H4 (cell line): ENCODE measurements around the gene SMIM27. TPM values are rescaled to one million over a fixed set of nuclear protein-coding genes. Genes with fewer than 3 reads are reported as not detected.

Experiments used
- DNase-seq: peaks from one replicate; pipeline ENCODE4 v3.0.0-alpha.2; 2015; ENCODE audit warnings: low spot score
- total RNA-seq: library from RNA; depleted of rRNA; stranded (reverse); fragments of >200 nt; shearing (Covaris generic); gene quantifications from 2 replicates; pipeline ENCODE4 v1.2.3, GENCODE V29; 2014

Gene SMIM27
- total RNA-seq, 1 experiment from 2014 or later, result 7.3 TPM

GRCh38 chr9:32554591-32554990, 2.5 kb downstream of the SMIM27 start:
- DNase-seq, result no peak

GRCh38 chr9:32558408-32558934, 6.3 kb downstream of the SMIM27 start:
- no peak for DNase-seq

GRCh38 chr9:32565967-32566366, 13.8 kb downstream of the SMIM27 start:
- no peak for DNase-seq

- no peak for DNase-seq
Observed at GRCh38 chr9:32566770-32567169, 14.6 kb downstream of the SMIM27 start.

- no peak for DNase-seq
Observed at GRCh38 chr9:32570262-32570661, 18.1 kb downstream of the SMIM27 start.

- DNase-seq, result peak; percentile 61
Observed at GRCh38 chr9:32571969-32572899, 20.1 kb downstream of the SMIM27 start.

GRCh38 chr9:32572900-32573523, 20.9 kb downstream of the SMIM27 start, which contains the start of gene NDUFB6:
Gene NDUFB6 (minus strand): TSS chr9:32573159. CDS start chr9:32573060, 99 bp downstream.
- peak; percentile 82 for DNase-seq

GRCh38 chr9:32573821-32574220, 21.7 kb downstream of the SMIM27 start:
- no peak for DNase-seq

- no peak for DNase-seq
Observed at GRCh38 chr9:32574858-32575257, 22.7 kb downstream of the SMIM27 start.

GRCh38 chr9:32577316-32577715, 25.2 kb downstream of the SMIM27 start:
- no peak for DNase-seq

- no peak for DNase-seq
Observed at GRCh38 chr9:32578976-32579375, 26.8 kb downstream of the SMIM27 start.

- DNase-seq, result no peak
Observed at GRCh38 chr9:32579706-32580331, 27.7 kb downstream of the SMIM27 start.

GRCh38 chr9:32580631-32581300, 28.6 kb downstream of the SMIM27 start:
- DNase-seq, result no peak

GRCh38 chr9:32581512-32582143, 29.5 kb downstream of the SMIM27 start:
- peak; percentile 37 for DNase-seq

- DNase-seq, result no peak
Observed at GRCh38 chr9:32584784-32585183, 32.7 kb downstream of the SMIM27 start.

GRCh38 chr9:32587901-32588300, 35.8 kb downstream of the SMIM27 start:
- no peak for DNase-seq

- peak; percentile 28 for DNase-seq
Observed at GRCh38 chr9:32589083-32589723, 37.1 kb downstream of the SMIM27 start.

- DNase-seq, result no peak
Observed at GRCh38 chr9:32590476-32590875, 38.3 kb downstream of the SMIM27 start.

- no peak for DNase-seq
Observed at GRCh38 chr9:32590898-32591297, 38.8 kb downstream of the SMIM27 start.

GRCh38 chr9:32596096-32596865, 44.2 kb downstream of the SMIM27 start:
- no peak for DNase-seq
